ELR (cell line): ENCODE results near the gene ANKRD33B.

ENCODE experiments used
- DNase-seq: peaks from one replicate; pipeline ENCODE4 v3.0.0-alpha.2; 2015; ENCODE audit warnings: low read depth

The ANKRD33B gene

DNA sequence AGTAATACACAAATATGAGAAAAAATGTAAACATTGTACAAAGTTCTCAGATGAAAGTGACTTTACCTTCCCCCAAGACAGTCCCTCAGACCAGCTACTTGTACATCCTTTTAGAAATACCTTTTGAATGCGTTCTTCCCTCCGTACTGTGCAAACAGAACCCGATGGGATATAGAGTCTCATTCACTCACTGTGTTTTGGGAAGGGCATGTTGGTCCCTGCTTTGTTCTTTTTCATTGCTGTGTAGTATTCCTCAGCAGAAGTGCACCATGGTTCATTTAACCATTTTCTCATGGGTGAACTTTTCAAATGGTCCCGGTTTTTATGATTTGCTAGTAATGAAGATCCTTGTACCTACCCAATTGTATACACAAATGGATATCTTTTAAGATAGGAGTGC, 94.4 kb downstream of the ANKRD33B start:
- no peak for DNase-seq

DNA sequence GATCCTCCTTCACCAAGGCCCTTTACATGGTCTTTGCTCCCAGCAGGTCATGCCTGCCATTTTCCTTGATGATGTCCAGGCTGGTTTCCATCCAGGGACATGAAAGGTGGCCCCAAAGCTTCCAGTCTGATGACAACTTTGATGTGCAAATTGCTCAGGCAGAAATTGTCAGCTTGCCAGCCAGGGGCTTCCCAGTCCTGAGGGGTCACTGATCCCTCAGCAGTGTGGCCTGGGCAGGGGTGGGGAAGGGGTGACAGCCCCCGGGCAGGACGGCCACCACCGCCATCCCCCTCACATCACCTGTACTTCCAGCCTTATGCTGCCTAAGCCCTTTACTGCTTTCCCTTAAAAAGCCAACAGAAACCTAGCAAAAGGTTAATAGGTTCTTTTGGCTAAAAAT, 96.3 kb downstream of the ANKRD33B start:
- DNase-seq = no peak

DNA sequence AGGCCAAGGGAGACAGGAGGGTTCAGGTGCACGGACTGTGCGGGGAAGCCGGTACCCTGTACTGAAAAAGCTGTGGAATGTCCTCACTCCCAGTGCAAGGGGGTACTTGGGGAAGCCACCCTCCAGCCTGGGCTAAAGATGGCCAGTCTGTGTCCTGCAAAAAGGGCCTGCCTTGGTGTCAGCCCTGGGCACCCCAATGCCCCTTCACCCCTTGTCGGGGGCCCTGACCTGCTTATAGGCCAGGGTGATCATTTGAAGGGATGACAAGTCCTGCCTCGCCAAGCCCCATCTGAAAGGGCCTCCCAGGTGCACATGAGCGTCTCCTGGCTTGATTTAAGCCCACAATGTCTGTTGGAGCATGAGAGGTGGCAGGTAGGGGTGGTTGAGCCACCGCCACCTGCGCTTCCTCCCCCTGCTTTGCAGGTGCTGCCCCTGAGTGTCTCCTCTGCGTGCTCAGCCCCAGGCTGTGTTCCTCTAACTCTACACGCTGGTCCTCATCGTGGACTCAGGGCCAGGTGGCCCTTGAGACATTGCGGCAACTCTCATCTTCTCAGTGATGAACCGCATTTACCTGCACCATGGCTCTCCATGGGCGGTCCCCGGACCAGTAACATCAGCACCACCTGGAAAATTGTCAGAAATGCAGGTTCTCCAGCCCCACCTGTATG, 97.0 kb downstream of the ANKRD33B start:
- DNase-seq = no peak

DNA sequence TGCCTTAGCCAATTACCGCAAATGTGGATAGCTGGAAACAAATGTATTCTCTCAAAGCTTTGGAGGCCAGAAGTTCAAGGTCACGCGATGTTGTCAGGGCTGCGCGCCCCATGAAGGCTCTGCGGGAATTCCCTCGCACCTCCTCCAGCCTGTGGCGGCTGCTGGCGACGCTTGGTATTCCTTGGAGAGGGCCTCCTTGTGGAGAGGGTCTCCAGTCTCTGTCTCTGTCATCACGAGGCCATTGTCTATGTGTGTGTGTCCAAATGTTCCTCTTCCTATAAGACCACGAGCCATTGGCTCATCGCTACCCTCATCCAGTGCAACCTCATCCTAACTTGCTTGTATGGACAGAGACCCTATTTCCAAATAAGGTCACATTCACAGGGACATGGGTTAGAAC, 97.5 kb downstream of the ANKRD33B start:
- DNase-seq = no peak

DNA sequence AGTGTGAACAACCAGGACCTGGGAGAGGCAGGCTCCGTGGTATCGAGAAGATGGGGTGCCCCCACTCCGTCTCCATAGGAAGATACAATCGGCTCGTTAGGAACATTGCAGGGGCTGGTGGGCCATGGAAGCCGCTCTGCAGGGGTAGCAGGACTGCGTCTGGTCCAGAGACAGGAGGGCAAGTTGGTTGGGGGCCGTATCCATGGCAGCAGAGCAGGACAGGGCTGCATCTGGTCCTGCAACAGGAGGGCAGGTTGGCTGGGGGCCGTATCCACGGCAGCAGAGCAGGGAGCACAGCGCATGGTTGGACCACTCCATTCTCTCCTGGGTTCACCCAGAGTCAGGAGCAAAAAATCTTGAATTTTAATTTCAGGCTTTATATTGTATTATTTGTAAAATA, 98.2 kb downstream of the ANKRD33B start:
- DNase-seq = no peak

DNA sequence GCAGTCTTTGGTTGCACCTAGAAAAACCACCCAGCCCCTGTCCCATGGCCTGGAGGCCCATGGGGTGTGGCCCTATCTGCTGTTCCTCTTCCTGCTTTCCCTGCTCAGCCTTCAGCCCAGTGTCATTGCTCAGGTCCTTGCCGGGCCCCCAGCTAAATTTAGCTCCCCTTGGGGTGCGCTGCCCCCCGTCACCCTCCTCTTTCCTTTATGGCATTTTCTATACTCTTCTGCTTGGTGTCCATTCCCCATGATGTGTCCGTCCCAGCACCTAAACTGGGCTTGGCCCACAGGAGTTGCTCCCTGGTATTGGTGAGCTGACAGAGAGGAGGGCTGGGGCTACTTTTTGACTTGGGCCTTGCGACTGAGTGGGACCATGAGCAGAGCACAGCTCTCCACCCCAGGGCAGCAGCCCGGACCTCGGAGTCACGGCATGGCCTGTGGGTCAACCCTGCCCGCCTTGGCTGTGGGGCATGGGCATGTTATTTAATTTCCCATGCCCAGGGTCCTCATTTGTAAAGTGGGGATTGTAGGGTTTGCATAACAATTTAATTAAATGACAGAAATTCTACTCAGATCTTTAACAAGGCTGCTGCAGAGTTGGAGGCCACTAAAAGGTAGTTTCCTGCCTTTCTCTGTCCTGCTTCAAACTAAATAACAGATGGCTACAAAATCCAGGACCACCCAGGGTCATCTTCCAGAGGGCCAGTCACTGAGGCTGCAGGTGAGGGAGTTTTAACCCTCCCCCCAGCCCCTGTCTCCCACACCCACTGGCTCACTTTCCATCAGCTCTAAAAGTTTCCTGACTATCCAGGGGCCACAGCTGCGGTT, 99.0 kb downstream of the ANKRD33B start:
- no peak for DNase-seq

DNA sequence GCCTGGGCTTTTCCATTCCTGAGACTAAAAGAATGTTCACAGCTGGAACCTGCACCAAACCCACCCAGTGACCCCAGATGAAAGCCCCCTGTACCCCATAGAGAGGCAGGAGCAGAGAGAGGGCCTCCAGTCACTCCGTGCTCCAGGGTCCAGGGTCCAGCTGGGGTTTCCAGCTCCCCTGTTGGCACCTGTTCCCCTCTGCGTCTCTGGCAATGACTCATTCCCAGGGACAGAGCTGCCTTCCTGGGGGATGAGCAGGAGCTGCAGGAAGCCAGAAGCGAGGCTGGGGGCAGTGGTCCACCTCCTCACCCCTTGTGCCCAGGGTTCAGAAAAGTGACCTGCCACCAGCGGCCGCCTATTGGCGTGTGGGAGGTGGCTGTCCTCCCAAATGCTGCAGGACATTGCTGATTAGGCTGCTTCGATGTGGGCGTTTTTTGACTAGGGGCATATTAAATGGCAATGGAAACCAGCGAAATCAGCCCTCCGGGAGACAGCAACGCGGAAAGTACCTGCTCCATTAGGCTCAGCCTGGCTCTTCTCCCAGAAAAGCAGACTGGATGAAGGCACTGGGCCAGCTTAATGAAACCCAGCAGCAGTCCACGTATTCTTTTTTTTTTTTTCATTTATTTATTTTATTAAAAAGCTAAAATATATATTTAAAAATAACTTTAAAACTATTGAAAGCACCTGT, 99.8 kb downstream of the ANKRD33B start:
- DNase-seq = peak; percentile 36

DNA sequence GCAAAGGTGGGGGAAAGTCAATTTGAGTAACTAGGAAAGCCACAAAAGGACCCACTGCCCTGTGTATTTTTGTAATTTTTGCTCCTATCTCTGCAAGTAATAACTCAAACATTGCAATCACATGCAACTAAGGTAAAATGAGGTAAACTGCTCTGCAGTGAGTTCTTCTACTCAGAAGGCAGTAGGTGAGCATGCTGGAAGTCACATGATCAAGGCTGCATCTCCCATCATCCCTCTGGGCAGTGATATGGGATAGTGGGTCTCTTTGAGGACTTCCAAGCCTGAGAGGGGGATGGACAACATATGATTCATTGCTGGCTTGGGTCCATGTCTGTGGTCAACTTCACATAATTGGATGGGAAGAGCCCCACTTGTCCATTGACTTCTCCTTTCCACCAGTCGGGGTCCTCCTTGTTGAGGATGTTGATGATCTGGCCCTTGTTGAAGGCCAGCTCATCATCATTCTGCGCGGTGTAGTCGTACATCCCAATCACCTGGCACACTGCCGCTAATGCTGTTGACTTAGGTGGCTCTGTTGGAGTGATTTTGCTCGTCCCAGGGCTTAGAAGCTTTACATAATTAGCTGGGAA, 100.4 kb downstream of the ANKRD33B start:
- DNase-seq = peak; percentile 49

DNA sequence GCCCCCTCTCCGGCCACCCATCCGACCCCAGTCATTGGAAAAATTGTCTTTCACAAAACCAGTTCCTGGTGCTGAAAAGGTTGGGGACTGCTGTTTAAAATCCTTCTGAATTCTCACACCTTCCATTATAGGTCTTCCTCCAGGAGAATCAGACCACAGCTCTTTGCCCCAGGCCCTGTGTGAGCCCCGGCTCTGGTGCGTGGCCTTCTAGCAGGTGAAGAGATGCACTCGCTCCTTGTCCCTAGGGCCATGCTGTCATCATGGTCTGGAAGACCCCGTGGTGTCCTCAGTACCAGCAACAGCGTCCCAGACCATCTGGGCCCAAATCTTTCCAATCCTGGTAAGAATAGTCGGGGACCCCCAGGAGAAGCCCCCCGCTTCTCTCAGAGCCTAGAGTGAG, 101.9 kb downstream of the ANKRD33B start:
- DNase-seq = no peak

DNA sequence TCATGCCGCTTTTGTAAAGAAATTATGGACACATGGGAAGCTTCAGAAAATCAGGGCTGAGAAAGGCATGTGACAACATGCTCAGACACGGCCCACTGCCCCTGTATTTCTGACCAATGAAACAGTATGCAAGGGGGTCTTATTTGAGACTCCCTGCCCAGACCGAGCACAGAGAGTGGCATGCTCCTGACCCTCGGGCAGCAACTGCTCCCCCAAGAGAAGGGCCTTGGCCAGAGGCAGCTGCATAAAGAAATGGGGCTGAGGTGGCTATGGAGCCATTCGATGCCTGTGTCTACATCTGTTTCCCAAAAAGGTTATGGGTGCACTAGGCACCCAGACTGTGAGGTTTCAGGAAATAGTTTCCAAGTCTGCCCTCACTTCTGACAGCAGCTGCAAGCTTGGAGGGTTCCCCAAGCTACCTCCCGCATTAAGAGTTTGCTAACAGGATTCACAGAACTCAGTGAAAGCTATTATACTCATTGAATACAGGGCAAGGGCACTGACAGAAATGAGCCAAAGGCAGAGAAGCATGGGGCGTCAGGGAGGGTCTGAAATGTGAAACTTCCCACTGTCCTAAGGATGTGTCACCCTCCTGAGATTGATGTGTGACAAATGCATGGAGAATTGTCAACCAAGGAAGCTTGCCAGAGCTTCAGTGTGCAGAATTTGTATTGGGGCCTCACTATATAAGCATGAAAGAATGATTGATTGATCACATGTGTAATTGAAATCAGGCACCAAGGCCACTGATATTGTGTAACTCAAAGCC, 102.8 kb downstream of the ANKRD33B start:
- no peak for DNase-seq

DNA sequence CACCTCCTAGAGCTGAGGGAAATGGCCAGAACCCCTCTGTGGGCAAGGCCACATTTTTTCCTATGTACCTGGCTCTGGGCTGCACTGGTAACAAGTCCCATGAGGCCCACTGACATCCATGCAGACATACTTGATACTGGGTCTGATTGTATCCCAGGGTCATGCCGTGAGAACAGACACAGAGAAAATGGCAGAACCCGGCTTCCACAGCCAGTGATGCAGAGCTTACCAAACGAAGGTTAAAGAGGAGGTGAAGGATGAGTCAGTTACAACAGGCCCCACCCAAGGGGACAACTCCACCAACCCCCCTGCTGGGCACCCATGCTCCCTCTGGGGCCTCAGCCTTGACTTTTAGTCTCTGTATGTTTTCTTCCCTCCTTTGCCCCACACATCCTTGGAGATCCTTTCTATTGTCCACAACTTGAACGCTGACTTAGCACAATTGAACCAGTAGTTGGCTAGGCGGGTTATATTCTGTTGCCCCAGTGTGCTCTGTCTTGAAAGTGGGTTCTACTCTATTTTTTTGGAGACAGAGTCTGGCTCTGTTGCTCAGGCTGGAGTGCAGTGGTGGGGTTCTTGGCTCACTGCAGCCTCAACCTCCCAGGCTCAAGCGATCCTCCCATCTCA, 103.7 kb downstream of the ANKRD33B start:
- no peak for DNase-seq

DNA sequence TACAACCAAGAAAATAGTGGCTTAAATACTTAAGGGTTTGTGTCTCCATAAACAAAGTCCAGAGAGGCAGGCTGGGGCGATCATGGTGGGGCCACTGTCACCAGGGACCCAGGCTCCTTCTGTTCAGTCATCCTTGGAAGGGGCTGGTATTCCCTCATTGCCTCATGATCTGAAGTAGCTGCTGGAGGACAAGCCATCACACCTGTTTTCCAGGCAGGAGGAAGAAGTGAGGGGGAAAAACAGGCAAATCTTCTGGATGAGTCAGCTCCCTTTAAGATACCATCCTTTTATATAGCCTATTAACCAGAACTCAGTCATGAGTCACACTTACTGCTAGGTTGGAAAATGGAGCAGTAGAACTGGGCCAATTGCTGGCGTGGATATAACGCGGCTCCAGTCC, 104.8 kb downstream of the ANKRD33B start:
- DNase-seq = peak; percentile 56

DNA sequence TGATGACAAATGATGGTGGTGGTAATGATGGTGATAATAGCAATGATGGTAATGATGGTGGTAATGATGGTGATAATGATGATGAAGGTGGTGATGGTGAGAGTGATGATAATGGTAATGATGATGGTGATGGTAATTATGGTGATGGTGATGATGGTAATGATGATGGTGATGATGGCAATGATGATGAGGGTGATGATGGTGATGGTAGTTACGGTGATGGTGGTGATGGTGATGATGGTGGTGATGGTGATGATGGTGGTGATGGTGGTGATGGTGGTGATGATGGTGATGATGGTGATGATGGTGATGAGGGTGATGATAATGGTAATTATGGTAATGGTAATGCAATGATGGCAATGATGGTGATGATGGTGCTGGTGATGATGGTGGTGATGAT, 106.1 kb downstream of the ANKRD33B start:
- DNase-seq = no peak

DNA sequence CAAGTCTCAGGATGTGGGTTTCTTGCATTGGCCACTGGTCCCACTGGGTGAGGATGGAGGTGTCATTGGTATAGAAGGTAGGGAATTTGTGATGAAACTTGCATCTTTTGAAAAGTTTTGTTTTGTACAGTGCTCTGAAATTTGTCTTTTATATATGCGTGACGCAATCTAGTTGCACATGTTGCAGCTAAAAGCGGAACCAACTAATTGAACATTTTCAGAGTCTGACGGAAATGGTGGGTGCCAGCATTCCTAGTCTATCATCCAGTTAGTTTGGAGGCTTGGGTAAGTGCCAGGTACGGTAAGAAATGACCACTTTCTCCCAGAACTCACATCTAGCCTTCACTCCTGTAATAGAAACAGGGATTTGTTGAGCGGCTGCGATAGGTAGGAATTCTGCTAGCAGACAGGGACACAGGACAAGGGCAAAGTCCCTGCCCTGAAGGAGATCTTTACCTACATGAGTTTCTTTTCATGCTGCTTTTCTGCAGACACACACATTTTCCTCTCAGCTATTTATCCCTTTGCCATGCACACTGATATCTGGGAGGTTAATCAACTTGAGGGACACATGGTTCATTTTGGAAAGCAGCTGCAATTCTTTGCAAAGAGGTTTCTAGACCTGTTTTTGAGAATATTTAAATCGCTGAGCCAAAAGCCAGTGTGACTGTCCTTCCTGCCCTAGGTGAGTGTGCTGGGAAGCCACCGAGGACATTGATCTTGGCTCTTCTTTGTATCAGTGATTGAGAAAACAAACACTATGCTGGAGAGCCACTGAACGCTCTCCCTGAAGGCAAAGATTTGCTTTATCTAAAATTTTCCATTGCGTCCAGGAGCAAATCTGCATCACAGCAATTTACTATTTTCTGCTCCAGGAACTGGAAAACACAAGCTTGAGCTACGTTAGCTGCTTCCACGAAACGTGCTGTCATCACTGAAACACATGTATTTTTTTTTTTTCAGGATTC, 107.5 kb downstream of the ANKRD33B start:
- DNase-seq = no peak

DNA sequence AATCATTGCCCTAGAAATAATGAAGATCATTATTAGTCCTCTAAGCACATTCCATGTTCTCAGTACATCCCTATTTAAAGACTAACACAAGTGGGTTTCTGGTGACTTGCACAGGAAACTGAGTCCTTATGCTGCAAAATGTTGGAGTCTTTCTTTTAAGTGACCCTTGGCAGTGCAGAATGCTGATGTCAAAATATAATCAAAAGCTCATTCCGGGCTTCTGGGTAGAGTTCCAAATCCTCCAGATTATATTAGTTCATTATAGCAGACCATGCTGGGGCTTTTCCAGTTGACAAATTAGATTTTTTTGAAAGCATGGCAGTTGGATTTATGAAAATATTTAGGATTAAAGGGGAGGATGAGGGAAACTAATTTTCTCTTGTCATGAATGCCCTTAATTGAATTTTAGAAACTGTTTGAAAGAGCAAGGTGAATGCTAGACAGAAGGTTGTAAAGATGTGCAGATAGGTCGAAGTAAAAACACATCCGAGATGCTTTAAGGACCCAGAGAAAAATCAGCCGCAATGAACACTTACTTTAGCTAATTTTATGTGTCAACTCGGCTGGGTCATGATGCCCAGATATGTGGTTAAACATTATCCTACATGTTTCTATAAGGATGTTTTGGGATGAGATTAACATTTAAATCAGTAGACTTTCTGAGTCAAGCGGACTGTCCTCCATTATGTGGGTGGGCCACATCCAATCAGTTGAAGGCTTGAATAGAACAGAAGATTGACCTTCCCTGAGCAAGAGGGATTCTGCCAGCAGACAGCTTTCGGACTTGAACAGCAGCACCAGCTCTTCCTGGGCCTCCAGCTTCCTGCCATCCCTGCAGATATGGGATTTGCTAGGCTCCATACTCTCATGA, 108.5 kb downstream of the ANKRD33B start:
- no peak for DNase-seq

DNA sequence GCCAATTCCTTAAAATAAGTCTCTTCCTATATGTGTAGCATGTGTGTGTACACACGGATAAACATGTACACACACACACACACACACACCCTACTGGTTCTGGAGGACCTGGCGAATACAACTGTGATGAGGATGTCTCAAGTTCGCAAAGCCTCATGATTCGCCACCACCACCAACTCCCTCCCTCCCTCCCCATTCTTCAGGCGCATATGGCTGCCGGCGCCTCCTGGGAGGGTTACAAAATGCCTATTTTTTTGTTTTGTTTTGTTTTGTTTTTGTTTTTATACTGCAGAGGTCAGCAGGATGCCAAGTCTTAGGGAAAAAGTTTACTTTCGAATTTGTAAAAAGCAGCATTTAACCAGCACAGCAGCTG, 109.1 kb downstream of the ANKRD33B start:
- no peak for DNase-seq

DNA sequence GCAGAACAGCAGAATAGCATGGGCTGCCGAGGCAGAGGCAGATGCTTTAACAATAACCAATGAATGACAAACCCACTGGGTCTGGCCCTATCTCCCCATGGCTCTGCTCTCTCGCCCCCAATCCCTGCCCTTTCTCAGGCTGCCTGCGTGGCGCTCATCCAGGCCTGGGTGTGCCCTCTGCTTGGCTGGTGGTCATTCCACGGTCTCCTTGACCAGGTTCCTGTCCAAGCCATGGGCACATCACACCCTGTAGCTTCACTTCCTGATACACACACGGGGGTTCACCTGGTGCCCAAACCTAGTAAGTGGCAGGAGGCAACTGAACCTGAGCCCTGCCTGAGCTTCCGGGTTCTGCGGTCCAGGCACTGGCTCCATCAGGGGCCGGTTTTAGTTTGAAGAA, 109.5 kb downstream of the ANKRD33B start:
- no peak for DNase-seq

DNA sequence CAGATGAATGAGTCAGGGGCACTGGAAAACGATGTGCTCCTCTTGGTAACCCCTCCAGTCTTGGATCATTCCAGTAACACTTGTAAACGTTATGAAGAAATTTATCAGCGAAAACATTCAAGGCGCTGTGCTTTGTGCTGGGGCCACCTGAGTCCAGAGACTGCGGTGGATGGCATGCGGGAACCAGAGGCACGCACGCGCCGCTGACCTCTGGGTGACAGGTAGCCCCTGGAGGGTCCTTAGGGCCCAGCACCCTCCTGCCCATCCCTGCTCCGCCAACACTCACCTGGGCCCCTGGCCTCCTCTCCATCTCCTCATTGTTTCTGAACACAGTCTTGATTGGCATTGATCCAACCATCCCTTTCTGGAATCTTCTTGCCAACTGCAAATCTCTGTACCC, 110.2 kb downstream of the ANKRD33B start:
- no peak for DNase-seq

DNA sequence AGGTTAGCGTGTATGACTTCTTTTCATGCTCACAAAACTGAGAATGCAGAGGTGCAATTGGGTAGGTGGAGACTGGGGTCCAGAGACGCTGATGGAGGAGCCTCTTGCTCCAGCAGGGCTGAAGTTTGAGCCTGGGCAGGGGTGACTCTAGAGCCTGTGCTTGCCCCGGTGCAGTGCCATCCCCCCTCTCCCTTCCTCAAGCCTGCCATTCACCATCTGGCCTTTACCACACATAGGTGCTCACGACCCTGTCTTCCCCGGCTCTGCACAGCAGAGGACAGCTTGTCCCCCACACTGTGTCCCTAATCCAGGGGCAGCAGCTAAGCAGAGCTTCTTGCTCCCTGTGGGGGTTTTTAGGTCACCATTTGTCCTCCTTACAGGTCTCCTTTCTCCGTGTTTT, 110.7 kb downstream of the ANKRD33B start:
- no peak for DNase-seq
